Activated T-cell treated with anti-CD3 and anti-CD28 coated beads for 48 hours (primary cell): ENCODE data around the gene ACAT2.
"Not testable (repeated sequence)": the region's sequence is repeated elsewhere in the genome, so short reads cannot be mapped to it uniquely, and the experiment has no call there.

Experiments
- DNase-seq: peaks from one replicate; pipeline ENCODE4 v3.0.0-alpha.2; 2020; ENCODE audit warnings: low read depth

ACAT2 gene

DNA sequence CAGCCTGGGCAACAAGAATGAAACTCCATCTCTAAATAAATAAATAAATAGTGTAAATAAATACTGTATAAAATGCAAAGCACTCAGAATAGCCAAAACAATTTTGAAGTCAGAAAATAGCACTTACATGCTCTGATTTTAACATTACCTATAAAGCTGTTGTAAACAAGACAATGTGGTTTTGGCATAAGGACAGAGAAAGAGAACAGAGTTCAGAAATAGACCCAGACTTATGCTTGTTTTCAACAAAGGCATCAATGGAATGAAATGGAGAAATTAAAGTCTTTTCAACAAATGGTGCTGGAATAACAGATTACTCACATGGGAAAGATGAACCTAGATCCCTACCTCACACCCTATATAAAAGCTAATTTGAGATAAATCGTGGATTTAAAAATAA is 10.4 kb downstream of the ACAT2 start:
- DNase-seq, result no peak

GRCh38 chr6:159777240-159777904 is 15.5 kb downstream of the ACAT2 start:
- DNase-seq, result no peak

- no peak for DNase-seq
Observed at GRCh38 chr6:159778131-159778530, 16.3 kb downstream of the ACAT2 start.

DNA sequence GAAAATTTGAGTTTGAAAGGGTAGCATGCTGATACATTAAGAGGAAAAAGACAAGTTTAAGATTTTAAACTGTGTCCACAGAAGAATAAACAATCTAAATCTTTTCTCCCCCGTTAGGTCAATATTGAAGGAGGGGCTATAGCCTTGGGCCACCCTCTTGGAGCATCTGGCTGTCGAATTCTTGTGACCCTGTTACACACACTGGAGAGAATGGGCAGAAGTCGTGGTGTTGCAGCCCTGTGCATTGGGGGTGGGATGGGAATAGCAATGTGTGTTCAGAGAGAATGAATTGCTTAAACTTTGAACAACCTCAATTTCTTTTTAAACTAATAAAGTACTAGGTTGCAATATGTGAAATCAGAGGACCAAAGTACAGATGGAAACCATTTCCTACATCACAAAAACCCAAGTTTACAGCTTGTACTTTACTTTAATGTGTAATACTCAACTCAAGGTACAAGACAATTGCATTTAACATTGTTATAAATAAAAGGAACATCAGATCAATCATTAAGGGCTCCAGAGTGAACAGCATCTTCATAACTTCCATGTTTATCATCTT is 16.8 kb downstream of the ACAT2 start:
- DNase-seq, result no peak

GRCh38 chr6:159788276-159788675 is 26.4 kb downstream of the ACAT2 start:
- DNase-seq, result no peak

DNA sequence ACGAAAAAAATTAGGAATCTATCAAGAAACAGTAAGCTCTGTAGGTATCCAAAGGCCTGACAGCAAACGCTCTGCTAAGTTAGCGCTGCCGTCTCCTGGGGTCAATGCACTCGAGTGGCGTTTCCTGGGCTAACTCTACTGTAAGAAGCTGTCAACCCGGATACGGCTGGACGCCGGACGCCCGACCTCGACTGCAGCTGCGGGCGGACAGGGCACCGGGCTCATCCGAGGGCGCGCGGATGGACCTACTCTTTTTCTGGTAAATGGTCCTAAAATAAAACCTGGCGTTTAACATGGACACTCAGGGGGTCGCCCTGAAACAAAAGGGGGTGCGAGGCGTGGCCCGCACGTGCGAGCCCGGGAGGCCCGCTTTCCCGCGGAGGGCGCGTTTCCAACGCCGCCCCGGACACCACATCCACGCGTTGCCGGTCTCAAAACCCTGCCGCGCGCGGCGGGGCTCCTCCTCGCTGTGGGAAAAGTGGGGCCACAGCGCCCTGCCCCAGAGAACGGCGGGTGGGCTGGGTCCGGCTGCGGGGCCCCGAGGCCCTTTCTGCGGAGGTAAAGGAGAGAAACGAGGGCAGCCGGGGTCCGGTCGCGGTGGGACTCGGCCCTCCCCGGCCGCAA is 27.0 kb downstream of the ACAT2 start:
- peak; percentile 20 for DNase-seq

DNA sequence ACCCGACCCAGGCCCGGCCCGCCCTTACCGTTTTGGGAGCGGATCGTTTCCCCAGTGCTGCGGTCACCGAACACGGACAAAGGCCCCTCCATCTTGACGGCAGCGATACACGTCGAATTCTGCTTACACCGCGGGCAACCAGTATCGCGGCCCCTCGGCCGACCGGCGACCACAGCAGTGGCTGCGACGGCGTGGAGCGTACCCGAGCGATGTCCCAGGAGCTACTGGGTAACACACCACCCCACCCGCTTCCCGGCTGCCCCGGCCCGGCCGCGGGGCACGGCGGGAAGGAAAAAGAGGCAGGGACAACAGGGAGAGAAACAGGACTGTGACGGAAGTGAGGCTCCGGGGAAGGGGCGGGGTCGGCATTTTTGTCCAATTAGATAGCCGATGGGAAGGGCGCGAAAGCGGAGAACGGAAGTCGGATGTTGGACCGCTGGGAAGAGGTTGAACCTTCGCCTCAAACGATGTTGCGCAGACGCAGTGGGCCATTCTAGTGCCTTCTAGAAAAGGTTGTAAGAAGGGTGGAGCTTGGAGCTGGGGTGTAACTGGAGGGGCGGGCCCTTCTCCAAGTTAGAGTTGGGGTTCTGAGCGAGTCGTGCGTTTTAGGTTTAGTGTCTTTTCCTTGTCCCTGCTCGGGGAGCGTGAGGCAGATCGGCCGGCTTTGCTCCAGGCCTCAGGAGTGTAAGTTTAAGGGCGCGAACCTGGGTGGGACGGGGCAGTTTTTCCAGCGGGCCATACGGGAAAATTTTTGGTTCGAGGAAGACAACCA is 27.7 kb downstream of the ACAT2 start, which contains the start of gene TCP1:
TCP1 (minus strand) TSS at position 226 of the 772 bp plus-strand sequence; CDS start at position 92, 134 bp downstream.
- peak; percentile 98 for DNase-seq

DNA sequence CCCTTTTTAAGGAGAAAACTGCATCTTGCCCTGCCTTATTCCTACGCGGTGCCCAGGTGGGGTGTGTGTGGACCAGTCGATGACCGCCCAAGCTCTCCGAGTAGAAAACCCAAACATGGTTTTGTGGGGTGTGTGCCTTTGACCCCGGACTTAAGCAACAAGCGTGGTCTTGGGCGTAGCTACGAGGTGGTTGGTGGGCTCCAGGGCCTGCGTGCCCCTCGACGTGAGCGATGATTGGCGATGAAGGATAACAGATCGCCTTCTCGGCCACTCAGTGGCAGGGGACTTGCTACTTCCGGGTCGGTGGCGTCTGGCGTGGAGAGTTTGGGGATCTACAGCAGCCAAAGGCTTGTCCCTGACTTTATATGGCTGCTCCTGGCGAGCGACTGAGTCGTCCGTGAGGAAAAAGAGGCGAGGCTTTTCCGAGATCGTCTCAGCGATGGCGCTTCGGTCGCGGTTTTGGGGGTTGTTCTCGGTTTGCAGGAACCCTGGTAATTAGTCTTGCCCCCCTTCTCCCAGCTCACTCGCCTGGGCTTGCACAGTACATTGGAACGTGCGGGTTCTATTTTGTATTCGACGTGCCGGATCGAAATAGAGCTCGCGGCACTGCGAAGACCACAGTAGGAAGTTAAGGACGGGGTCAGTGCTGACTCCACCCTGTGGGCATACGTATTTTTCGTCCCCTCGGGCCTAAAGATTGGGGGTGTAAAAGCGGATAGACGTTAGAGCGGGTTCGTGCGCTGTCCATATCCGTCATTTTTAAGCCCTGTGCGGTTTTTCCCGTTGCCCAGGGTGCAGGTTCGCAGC is 28.5 kb downstream of the ACAT2 start, which contains the start of gene MRPL18:
MRPL18 (plus strand) TSS at position 319 of the 807 bp plus-strand sequence; CDS start at position 440, 121 bp downstream.
- DNase-seq, result peak; percentile 83

DNA sequence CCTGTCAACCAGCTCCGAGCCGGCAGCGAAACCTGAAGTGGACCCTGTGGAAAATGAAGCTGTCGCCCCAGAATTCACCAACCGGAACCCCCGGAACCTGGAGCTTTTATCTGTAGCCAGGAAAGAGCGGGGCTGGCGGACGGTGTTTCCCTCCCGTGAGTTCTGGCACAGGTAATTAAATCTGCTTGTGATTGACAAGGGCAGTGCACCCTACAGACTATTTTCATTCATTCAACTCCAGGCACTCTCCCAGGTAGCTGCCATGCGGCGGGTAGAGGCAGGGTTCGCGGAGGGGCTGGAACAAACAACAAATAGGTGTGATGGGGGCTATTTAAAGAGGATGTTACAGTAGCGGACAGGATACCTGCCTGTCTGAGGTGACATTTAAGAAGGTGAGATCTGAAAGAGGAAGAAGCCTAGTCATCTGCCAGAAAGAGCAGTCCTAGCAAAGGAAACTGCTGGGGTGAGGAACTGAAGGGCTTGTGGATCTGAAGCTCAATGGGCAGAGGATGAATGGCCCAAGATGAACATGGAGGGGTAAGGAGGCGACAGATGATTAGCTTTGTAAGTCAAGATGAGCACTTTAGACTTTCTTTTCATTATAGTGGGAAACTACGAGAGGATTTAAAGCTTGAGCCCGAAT is 29.2 kb downstream of the ACAT2 start:
- no peak for DNase-seq

- DNase-seq, result not testable (repeated sequence)
Observed at GRCh38 chr6:159794976-159795375, 33.1 kb downstream of the ACAT2 start.

- no peak for DNase-seq
Observed at GRCh38 chr6:159797554-159797953, 35.7 kb downstream of the ACAT2 start.

GRCh38 chr6:159800141-159800865 is 38.5 kb downstream of the ACAT2 start, which contains the start of gene PNLDC1:
Gene PNLDC1, plus strand, starts transcription at chr6:159800276. Its CDS starts 32 bp downstream, at chr6:159800308.
- DNase-seq, result no peak

- no peak for DNase-seq
Observed at GRCh38 chr6:159801935-159802334, 40.1 kb downstream of the ACAT2 start.

GRCh38 chr6:159804504-159804903 is 42.7 kb downstream of the ACAT2 start:
- DNase-seq, result no peak

- no peak for DNase-seq
Observed at GRCh38 chr6:159805440-159806020, 43.7 kb downstream of the ACAT2 start.

GRCh38 chr6:159806021-159806458 is 44.2 kb downstream of the ACAT2 start:
- DNase-seq, result no peak

DNA sequence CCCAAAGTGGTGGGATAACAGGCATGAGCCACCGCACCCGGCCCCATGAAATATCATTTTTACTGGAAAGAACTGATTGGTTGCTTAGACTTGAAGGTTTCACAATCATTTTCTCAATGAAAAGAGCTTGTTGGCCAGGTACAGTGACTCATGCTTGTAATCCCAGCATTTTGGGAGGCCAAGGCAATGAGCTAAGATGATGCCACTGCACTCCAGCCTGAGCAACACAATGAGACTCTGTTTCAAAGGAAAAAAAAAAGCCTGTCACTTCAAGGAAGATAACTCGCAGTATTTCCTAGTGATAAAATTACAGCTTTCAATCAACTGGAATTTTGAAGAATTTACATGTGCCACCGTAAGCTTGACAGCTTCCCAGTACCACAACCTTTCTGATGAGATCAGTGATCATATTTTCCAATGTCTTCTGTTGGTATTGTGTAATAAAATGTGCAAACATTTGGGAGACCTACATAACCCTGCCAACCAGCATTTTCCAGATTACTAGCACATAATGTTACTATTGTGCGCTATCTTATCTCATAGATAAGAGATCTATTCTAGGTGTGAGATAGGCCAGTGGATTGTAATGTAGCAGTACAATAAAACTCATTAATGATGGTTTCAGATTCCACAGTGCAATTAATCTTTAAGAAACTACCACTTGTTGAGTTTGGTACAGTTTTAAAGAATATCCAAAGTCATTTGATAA is 45.5 kb downstream of the ACAT2 start:
- no peak for DNase-seq

DNA sequence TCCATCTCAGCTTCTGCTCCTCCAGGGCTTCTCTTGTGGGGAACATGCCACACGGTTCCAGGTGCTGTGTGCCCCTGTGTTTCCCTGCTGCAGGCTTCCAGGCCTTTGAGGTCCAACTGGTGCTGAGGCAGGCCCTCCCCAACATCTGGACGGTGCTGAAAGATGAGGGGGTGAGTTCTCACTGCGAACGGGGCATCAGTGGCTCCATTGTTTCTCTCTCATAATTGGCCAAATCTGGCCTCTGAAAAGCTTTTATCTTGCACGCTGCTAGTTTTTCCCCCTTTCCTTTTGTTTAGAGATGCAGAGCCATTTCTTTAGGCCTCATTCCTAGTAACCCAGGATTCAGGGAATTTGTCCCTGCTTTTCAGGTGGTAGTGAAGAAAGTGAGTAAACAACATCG is 46.8 kb downstream of the ACAT2 start:
- no peak for DNase-seq

GRCh38 chr6:159809149-159809548 is 47.3 kb downstream of the ACAT2 start:
- no peak for DNase-seq
